WTC11 (cell line): ENCODE data around the gene NRDC. TPM values are rescaled to one million over a fixed set of nuclear protein-coding genes. Genes with fewer than 3 reads are reported as not detected.
A peak's percentile ranks its signal among the peaks of the same experiment; 100 is the strongest.

Source experiments
- ATAC-seq: fragments of 200-7000 bp; cut with Tn5 transposase; 2 replicates; pipeline ENCODE4 v1.10.0; 2021; ENCODE audit warnings: mild to moderate bottlenecking, moderate library complexity
- CTCF ChIA-PET: fragments of 300-600 bp; sonication (Branson Sonifier 250); formaldehyde crosslinking; loops from one replicate; lab custom pipeline; 2021; ENCODE audit warnings: antibody characterized with exemption; lab: Charles Lee
- POLR2A ChIA-PET: fragments of 350-600 bp; sonication (Branson Sonifier 250); formaldehyde crosslinking; loops from one replicate; lab custom pipeline; 2021; ENCODE audit warnings: antibody characterized with exemption; lab: Charles Lee
- DNase-seq: peaks from one replicate; pipeline ENCODE4 v3.0.0; 2021; ENCODE audit warnings: low spot score
- H3K27ac Mint-ChIP-seq: 2 replicates; pipeline ENCODE4 v1.8.0; 2021; ENCODE audit warnings: mixed read lengths
- H3K27me3 Mint-ChIP-seq: 2 replicates; pipeline ENCODE4 v1.8.0; 2021; ENCODE audit warnings: low read depth, mild to moderate bottlenecking, moderate library complexity, mixed read lengths
- H3K36me3 Mint-ChIP-seq: 2 replicates; pipeline ENCODE4 v1.8.0; 2021; ENCODE audit warnings: mixed read lengths
- H3K4me1 Mint-ChIP-seq: 2 replicates; pipeline ENCODE4 v1.8.0; 2022; ENCODE audit warnings: mixed read lengths
- H3K4me3 Mint-ChIP-seq: 2 replicates; pipeline ENCODE4 v1.8.0; 2021; ENCODE audit warnings: mild to moderate bottlenecking, moderate library complexity, mixed read lengths
- H3K9me3 Mint-ChIP-seq: 2 replicates; pipeline ENCODE4 v1.8.0; 2021; ENCODE audit warnings: mixed read lengths
- CBFB ChIP-seq: sonication (generic); formaldehyde crosslinking; IDR thresholded peaks from 2 replicates; pipeline ENCODE4 v1.8.1; 2022; ENCODE audit warnings: mild to moderate bottlenecking, low read depth, missing genetic modification reagents
- ELF4 ChIP-seq: sonication (generic); formaldehyde crosslinking; IDR thresholded peaks from 2 replicates; pipeline ENCODE4 v1.8.1; 2022; ENCODE audit warnings: low read depth, mild to moderate bottlenecking, moderate library complexity, missing genetic modification reagents
- ESRRA ChIP-seq: sonication (generic); formaldehyde crosslinking; IDR thresholded peaks from 2 replicates; pipeline ENCODE4 v1.8.1; 2022; ENCODE audit warnings: mild to moderate bottlenecking, missing genetic modification reagents, borderline replicate concordance
- HMGA2 ChIP-seq: fragments of 250-450 bp; sonication (Bioruptor Pico); IDR thresholded peaks from 2 replicates; pipeline ENCODE4 v1.4.0; 2021; ENCODE audit warnings: mild to moderate bottlenecking, moderate library complexity
- IRF1 ChIP-seq: sonication (generic); formaldehyde crosslinking; IDR thresholded peaks from 2 replicates; pipeline ENCODE4 v1.8.0; 2023; ENCODE audit warnings: missing genetic modification reagents
- KAT7 ChIP-seq: sonication (generic); formaldehyde crosslinking; IDR thresholded peaks from 2 replicates; pipeline ENCODE4 v1.8.1; 2023; ENCODE audit warnings: missing genetic modification reagents, mild to moderate bottlenecking, borderline replicate concordance
- NFYB ChIP-seq: sonication (generic); formaldehyde crosslinking; conservative IDR thresholded peaks from 2 replicates; pipeline ENCODE4 v1.8.0; 2022; ENCODE audit warnings: low read depth, missing genetic modification reagents
- OVOL2 ChIP-seq: fragments of 250-450 bp; sonication (Bioruptor Pico); IDR thresholded peaks from 2 replicates; pipeline ENCODE4 v1.9.0; 2021; ENCODE audit warnings: mild to moderate bottlenecking, borderline replicate concordance
- SMAD3 ChIP-seq: sonication (generic); formaldehyde crosslinking; IDR thresholded peaks from 2 replicates; pipeline ENCODE4 v1.8.0; 2022; ENCODE audit warnings: missing genetic modification reagents, mild to moderate bottlenecking, borderline replicate concordance
- TP53 ChIP-seq: sonication (generic); formaldehyde crosslinking; IDR thresholded peaks from 2 replicates; pipeline ENCODE4 v1.8.1; 2023; ENCODE audit warnings: mild to moderate bottlenecking, missing genetic modification reagents
- ZNF121 ChIP-seq: sonication (generic); formaldehyde crosslinking; IDR thresholded peaks from 2 replicates; pipeline ENCODE4 v1.8.0; 2023; ENCODE audit warnings: missing genetic modification reagents
- ZNF138 ChIP-seq: sonication (generic); formaldehyde crosslinking; conservative IDR thresholded peaks from 2 replicates; pipeline ENCODE4 v1.8.1; 2022; ENCODE audit warnings: mild to moderate bottlenecking, moderate library complexity, missing genetic modification reagents
- ZNF232 ChIP-seq: sonication (generic); formaldehyde crosslinking; IDR thresholded peaks from 2 replicates; pipeline ENCODE4 v1.8.0; 2022; ENCODE audit warnings: mild to moderate bottlenecking, missing genetic modification reagents
- ZNF423 ChIP-seq: fragments of 250-450 bp; sonication (Bioruptor Pico); IDR thresholded peaks from 2 replicates; pipeline ENCODE4 v2.1.2; 2022; ENCODE audit warnings: mild to moderate bottlenecking, moderate library complexity
- total RNA-seq: library from RNA; stranded (reverse); gene quantifications from 3 replicates; pipeline ENCODE4 v1.2.3, GENCODE V29; 2021
- TF ChIP-seq, protein P1 (sequence below): sonication (generic); formaldehyde crosslinking; IDR thresholded peaks from 2 replicates; pipeline ENCODE4 v1.8.1; 2022; ENCODE audit warnings: missing genetic modification reagents, borderline replicate concordance
- TF ChIP-seq, protein P2 (sequence below): sonication (generic); formaldehyde crosslinking; conservative IDR thresholded peaks from 2 replicates; pipeline ENCODE4 v1.8.1; 2023; ENCODE audit warnings: mild to moderate bottlenecking, low read depth, missing genetic modification reagents, moderate library complexity
- TF ChIP-seq, protein P3 (sequence below): sonication (generic); formaldehyde crosslinking; IDR thresholded peaks from 2 replicates; pipeline ENCODE4 v1.8.1; 2023; ENCODE audit warnings: mild to moderate bottlenecking, moderate library complexity, missing genetic modification reagents
- TF ChIP-seq, protein P4 (sequence below): fragments of 200-600 bp; IDR thresholded peaks from 2 replicates; pipeline ENCODE4 v1.8.0; 2022; ENCODE audit warnings: antibody characterized with exemption

Gene NRDC
- total RNA-seq, 1 experiment from 2014 or later = 201 TPM

DNA sequence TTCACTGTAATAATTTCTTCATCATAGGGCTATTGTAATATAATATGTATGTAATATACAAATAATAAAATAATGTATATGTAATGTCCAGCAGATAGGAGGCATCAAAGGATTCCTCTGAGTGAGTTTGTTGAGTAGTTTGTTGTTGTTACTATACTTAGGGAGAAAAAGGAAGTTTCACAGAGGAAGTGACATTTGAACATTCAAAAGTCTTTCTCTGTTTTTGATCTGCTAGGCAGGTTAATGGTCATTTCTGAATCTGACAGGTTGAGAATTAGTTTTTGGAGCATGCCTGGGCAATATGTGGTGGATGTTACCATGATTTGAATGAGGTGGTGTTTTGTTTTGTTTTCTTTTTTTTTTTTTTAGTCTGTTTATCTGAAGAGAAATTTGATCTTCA, 102.1 kb downstream of the NRDC start:
- TF ChIP-seq HMGA2 (CRISPR knock-in tag) (no peak), NFYB (CRISPR knock-in tag) (no peak), ZNF121 (CRISPR knock-in tag) (no peak), CBFB (CRISPR knock-in tag) (no peak), TP53 (CRISPR knock-in tag) (no peak), ZNF423 (no peak), ELF4 (CRISPR knock-in tag) (no peak), KAT7 (no peak), IRF1 (CRISPR knock-in tag) (no peak)
- TF ChIP-seq, protein P1, sequence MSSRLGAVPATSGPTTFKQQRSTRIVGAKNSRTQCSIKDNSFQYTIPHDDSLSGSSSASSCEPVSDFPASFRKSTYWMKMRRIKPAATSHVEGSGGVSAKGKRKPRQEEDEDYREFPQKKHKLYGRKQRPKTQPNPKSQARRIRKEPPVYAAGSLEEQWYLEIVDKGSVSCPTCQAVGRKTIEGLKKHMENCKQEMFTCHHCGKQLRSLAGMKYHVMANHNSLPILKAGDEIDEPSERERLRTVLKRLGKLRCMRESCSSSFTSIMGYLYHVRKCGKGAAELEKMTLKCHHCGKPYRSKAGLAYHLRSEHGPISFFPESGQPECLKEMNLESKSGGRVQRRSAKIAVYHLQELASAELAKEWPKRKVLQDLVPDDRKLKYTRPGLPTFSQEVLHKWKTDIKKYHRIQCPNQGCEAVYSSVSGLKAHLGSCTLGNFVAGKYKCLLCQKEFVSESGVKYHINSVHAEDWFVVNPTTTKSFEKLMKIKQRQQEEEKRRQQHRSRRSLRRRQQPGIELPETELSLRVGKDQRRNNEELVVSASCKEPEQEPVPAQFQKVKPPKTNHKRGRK (CRISPR knock-in tag) = no peak
- TF ChIP-seq, protein P2, sequence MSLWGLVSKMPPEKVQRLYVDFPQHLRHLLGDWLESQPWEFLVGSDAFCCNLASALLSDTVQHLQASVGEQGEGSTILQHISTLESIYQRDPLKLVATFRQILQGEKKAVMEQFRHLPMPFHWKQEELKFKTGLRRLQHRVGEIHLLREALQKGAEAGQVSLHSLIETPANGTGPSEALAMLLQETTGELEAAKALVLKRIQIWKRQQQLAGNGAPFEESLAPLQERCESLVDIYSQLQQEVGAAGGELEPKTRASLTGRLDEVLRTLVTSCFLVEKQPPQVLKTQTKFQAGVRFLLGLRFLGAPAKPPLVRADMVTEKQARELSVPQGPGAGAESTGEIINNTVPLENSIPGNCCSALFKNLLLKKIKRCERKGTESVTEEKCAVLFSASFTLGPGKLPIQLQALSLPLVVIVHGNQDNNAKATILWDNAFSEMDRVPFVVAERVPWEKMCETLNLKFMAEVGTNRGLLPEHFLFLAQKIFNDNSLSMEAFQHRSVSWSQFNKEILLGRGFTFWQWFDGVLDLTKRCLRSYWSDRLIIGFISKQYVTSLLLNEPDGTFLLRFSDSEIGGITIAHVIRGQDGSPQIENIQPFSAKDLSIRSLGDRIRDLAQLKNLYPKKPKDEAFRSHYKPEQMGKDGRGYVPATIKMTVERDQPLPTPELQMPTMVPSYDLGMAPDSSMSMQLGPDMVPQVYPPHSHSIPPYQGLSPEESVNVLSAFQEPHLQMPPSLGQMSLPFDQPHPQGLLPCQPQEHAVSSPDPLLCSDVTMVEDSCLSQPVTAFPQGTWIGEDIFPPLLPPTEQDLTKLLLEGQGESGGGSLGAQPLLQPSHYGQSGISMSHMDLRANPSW (CRISPR knock-in tag) = no peak
- Mint-ChIP-seq H3K36me3 (peaks cover 43% of the 10 kb centered on the region), H3K27me3 (no peaks in the 10 kb centered on the region), H3K4me1 (no peaks in the 10 kb centered on the region), H3K27ac (peak overlapping the region; percentile 5; the same call in 1 of the 2 replicates), H3K9me3 (peaks cover 4% of the 10 kb centered on the region), H3K4me3 (no peak overlapping the region)
- DNase-seq = no peak
- ATAC-seq = no peak
- ChIA-PET CTCF (interaction anchor here (1.3 kb wide), 1 partner anchor 8 kb away, joined by 9 read pairs; no protein-coding TSS in a partner anchor), POLR2A (no interaction called here)

GRCh38 chr1:51768971-51769588, 109.4 kb downstream of the NRDC start:
- peaks cover 48% of the 10 kb centered on the region for H3K36me3 Mint-ChIP-seq
- H3K27ac Mint-ChIP-seq = no peak overlapping the region
- DNase-seq (no peak), ATAC-seq (peak; percentile 78)
- no peak for TF ChIP-seq ELF4 (CRISPR knock-in tag)
- no peak for TF ChIP-seq ZNF138
- no peak for TF ChIP-seq ESRRA (CRISPR knock-in tag)
- no peak for TF ChIP-seq SMAD3 (CRISPR knock-in tag)
- TF ChIP-seq, protein P3, sequence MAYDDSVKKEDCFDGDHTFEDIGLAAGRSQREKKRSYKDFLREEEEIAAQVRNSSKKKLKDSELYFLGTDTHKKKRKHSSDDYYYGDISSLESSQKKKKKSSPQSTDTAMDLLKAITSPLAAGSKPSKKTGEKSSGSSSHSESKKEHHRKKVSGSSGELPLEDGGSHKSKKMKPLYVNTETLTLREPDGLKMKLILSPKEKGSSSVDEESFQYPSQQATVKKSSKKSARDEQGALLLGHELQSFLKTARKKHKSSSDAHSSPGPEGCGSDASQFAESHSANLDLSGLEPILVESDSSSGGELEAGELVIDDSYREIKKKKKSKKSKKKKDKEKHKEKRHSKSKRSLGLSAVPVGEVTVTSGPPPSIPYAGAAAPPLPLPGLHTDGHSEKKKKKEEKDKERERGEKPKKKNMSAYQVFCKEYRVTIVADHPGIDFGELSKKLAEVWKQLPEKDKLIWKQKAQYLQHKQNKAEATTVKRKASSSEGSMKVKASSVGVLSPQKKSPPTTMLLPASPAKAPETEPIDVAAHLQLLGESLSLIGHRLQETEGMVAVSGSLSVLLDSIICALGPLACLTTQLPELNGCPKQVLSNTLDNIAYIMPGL (CRISPR knock-in tag) = no peak
- TF ChIP-seq, protein P4, sequence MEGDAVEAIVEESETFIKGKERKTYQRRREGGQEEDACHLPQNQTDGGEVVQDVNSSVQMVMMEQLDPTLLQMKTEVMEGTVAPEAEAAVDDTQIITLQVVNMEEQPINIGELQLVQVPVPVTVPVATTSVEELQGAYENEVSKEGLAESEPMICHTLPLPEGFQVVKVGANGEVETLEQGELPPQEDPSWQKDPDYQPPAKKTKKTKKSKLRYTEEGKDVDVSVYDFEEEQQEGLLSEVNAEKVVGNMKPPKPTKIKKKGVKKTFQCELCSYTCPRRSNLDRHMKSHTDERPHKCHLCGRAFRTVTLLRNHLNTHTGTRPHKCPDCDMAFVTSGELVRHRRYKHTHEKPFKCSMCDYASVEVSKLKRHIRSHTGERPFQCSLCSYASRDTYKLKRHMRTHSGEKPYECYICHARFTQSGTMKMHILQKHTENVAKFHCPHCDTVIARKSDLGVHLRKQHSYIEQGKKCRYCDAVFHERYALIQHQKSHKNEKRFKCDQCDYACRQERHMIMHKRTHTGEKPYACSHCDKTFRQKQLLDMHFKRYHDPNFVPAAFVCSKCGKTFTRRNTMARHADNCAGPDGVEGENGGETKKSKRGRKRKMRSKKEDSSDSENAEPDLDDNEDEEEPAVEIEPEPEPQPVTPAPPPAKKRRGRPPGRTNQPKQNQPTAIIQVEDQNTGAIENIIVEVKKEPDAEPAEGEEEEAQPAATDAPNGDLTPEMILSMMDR = peak; percentile 69
- no peak for TF ChIP-seq OVOL2
- TF ChIP-seq ZNF232 (CRISPR knock-in tag) = no peak
- no peak overlapping the region for H3K4me3 Mint-ChIP-seq
- no peaks in the 10 kb centered on the region for H3K4me1 Mint-ChIP-seq
- CTCF ChIA-PET = interaction anchor here (0.6 to 3.0 kb wide), 23 partner anchors 8 to 472 kb away, joined by 3 to 19 read pairs (median 4); partner anchors contain the start of gene EPS15
- H3K9me3 Mint-ChIP-seq = no peaks in the 10 kb centered on the region
- no peaks in the 10 kb centered on the region for H3K27me3 Mint-ChIP-seq
- POLR2A ChIA-PET = no interaction called here
